HG03520 (cell line): ENCODE measurements around the gene HYDIN.
"Not testable (repeated sequence)": the region's sequence is repeated elsewhere in the genome, so short reads cannot be mapped to it uniquely, and the experiment has no call there.

Experiments
- ATAC-seq: cut with Tn5 transposase; IDR thresholded peaks from one replicate; pipeline ENCODE4 v1.9.1; 2021; ENCODE audit warnings: mild to moderate bottlenecking, moderate library complexity; ENCODE audit not compliant: unreplicated experiment

Gene HYDIN

DNA sequence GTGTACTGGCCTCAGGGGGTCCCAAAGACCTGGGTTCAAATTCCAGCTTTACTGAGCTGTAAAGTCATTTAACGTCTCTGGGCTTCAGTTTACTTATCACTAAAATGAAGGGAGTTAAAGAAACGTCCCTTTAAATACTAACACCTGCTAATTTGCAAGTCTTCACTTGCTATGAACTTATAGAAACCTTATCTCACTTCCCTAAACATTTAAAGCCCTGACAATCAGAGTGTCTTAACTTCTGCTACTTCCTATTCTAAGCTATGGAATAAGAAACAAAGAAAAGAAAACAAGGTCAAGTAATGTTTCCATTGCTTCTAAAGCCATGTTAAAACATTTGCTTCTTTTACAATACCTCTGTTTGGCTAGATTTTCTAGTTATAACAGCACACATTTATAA lies 87.3 kb downstream of the HYDIN start:
- not testable (repeated sequence) for ATAC-seq

DNA sequence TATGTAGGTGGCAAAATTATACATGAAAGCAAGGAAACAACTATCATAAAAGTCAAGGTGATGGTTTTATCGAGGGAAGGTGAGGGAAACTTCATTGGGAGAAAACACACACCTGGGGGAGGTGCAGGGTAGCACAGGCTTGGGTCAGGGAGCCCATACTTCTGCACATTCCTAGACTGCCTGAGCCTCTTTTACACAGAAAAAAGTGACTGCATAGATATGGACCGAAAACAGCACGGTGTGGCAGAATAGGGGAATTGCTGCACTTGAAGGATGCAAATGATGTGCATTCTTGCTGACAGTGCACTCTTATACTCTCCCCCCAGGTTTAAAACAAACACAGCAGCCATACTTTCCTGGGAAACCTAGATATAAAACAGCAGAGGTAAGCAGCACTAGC lies 120.0 kb downstream of the HYDIN start:
- not testable (repeated sequence) for ATAC-seq

DNA sequence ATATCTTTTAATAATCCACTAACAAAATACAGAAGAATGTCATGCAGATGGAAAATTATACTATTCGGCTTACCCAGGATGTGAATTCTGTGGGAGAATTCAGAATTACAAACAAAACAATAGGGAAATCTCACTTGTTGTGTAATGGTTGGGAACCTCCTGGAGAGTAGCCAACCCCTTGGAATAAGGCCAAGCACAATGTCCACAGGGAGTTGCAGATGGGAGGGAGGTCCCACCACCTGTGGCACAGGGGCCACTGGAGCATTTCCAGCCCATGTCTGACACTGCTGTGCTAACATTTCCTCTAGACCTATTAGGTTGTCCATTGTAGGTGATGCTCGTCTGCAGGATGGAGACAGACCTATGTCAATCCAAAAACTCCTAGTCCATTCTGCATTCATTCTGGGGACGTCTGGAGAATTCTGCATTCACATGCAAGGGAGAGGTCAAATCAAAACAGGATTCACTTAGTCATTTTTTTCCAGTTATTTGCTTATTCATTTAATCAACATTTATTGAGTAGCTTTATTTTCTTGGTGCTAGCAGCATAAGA lies 120.8 kb downstream of the HYDIN start:
- not testable (repeated sequence) for ATAC-seq

DNA sequence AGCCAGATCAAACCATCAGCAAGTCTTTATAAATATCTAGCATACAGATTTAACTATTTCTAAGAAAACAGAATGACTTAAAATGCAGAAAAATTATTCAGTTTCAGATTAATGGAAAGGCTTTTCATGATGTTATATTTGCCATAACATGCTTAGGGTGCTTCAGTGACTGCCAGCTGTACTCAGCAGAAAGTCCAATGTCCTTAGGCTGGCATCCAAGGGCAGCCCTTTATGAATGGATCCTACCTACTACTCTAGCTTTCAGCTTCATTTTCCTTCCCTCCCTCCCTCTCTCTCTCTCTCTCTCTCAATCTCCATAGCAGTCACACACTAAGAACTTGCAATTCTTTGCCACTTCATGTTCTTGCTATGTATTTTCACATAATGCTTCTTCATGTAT lies 124.6 kb downstream of the HYDIN start:
- not testable (repeated sequence) for ATAC-seq

DNA sequence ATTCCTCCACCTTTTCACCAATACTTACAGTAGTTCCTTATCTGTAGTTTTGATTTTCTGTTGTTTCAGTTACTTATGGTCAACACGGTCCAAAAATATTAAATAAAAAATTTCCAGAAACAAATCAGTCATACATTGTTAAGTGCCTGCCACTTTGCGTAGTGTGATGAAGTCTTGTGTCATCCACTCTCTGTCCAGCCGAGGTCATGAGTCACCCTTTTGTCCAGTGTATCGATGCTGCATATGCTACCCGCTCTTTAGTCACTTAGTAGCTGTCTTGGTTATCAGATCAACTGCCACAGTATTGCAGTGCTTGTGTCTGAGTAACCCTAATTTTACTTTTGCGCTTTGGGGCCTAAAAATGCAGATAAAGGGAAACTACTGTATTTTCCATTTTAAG lies 146.9 kb downstream of the HYDIN start:
- not testable (repeated sequence) for ATAC-seq

DNA sequence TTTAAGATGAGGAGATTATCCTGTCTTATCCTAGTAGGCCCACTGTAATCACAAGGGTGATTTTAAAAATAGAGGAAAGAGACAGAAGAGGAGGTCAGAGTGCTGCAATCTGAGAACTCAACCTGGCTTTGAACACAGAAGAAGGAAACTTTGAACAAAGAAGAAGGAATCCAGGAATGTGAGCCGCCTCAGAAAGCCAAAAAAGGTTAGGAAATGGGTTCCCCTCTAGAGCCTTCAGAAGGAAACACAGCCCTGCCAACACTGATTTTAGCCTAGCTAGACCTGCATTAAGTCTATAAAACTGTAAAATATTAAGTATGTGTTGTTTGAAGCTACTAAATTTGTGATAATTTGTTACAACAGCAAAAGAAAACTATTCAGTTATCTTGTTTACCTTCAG lies 149.7 kb downstream of the HYDIN start:
- not testable (repeated sequence) for ATAC-seq

DNA sequence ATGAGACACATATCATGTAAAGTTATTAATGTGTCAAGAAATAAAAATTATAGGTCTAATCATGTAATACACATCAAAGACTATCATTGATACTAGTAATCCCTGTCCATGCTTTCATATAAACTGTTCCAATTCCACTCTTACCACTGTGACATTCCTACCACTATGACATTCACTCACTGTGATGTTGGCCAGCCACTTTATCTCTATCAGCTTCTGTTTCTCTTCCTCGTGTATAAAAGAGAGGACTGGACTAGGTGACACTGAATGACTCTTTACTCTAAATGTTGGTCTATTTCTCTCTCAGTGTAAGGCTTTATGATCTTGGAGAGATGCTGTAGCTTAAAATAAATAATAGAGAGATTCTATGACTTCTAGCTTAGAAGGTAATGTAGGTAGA lies 150.3 kb downstream of the HYDIN start:
- ATAC-seq: not testable (repeated sequence)

DNA sequence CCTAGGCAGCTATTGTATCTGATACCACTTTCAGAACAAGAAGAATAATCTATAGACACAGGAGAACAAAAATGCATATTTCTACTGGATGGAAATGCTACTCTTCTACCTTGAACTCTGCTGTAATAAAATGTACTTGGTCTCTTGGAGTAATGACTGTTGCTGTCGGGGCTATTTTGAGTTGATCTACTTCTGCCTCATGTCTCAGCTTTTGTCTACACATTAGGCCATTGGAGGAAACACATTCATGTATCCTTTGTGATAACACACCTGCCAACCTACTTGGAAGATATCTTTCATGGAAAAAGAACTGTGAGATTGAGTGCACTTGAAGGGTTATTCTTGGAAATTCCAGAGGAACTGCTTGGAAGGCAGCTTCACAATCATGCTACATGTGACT lies 159.9 kb downstream of the HYDIN start:
- not testable (repeated sequence) for ATAC-seq

DNA sequence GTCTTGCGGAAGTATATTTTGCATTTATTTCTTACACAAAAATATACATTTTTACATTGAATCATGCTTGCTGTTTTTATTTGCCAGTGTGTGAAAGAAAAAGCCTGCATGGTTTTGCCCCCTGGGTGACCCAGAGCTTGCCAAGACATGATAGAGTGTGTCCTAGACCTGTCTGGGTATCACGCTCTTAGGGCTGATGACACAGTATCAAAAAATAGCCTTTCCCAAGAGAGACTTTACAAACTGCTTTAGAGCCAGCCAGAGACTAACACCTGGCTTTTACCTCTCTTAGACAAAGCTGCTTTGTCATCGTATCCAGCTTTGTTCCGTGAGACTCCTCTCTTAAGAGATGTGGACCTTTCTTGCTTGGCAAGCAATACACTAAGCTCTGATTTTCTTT lies 160.7 kb downstream of the HYDIN start:
- ATAC-seq: not testable (repeated sequence)

DNA sequence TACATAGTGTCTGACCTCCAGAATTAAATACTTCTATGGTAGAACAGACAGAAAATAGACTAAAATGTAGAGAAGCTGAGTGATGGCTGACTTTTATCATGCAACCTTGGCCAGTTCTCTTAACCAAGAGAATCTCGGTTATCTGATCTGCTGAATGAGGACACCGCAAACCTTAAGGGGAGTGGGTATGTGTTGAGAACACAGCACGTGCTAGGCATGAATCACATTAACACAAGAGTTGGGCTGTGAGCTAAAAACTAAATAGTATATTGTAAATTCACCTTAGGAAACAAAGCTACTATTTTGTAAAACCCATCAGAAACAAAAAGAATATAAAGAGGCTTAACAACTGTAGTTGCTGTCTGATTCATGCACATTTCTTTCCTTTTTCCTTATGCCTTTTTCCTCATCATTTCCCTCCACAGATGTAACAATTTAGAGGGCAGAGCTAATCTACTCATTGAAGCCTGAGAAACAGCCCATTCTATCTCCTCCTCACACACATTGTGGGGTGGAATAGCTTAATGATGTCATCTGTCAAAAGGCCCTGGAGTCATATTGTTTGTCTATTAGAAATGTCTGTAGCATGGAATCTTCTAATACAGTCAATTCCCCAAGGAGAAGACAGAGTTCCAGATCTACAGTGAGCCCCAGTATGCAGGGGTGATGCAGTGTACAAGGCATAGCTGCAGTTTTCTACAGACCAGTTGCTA lies 176.5 kb downstream of the HYDIN start:
- not testable (repeated sequence) for ATAC-seq

DNA sequence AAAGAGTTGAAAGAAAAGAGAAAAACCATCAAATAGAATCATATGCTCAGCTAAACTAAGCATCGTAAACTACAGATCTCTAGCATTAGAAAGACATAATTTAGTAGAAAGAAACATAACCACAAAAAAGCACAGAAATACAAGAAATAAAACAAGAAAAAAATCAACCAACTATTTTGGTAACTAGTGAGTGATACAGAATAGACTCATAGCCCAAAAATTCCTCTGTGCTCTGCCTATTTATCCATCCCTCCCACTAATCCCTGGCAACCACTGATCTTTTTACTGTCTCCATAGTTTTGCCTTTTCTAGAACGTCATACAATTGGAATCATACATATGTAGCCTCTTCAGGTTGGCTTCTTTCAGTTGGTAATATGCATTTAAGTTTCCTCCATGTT lies 180.2 kb downstream of the HYDIN start:
- ATAC-seq: not testable (repeated sequence)

DNA sequence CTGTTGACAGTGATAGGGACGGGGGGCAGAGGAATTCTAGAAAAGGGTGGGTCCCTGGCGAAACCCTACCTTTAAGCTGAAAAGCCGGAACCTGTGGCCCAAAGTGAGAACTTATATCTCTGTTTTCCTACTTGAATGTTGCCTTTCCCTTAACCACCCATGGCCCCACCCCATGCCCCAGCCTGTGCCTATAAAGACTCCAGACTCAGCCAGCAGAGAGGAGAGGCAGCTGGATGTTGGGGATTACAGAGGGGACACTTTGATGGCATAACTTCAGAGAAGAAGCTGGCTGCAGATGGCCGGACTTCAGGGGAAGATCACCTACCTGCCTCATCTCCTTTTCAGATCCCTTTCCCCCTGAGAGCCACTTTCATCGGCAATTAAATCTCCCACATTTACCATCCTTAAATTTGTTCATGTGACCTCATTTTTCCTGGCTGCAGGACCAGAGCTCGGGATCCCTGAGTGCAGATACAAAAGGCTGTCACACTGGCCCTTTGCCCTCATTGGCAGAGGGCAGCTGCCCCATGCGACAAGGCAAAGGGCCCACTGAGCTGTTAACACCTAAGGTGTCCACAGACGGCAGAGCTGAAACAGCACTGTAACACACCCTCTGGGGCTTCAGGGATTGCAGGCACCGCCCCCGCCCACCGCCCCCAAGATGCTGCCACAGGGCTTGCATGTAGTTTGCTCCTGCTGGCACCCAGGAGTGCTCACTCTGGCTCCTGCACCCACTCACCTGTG lies 191.0 kb downstream of the HYDIN start:
- not testable (repeated sequence) for ATAC-seq

DNA sequence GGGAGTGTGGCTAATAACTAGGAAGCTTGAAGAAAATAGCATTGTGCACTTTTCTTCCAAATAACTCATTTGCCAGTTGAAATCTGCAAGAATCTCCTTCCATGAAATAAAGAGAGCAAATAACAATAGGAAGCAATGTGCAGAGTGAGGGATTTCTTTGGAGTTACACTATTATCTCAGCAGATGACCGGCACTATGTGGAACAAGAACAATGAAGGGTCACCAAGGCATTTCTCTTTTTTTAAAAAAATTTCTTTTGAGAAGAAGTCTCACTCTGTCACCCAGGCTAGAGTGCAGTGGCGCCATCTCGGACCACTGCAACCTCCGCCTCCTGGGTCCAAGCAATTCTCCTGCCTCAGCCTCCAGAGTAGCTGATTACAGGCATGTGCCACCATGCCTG lies 192.1 kb downstream of the HYDIN start:
- not testable (repeated sequence) for ATAC-seq

DNA sequence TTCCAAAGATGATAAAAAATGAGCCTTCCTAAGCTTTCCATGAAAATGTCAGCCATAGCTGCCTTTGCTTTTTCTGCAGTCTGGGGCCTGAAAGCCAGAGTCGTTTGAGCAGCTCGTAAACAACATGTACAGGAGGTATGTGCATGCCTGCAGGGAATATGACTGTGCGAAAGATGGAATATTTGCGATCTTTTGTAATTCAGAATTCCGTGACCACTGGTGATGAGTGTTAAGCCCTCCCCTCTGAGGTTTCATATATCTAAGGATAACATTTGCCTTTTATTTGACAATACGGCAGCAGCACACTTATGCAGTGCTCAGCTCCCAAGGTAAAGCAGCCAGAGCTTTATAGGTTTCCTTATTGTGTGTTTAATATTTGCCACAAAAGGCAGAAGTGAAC lies 192.5 kb downstream of the HYDIN start:
- not testable (repeated sequence) for ATAC-seq

DNA sequence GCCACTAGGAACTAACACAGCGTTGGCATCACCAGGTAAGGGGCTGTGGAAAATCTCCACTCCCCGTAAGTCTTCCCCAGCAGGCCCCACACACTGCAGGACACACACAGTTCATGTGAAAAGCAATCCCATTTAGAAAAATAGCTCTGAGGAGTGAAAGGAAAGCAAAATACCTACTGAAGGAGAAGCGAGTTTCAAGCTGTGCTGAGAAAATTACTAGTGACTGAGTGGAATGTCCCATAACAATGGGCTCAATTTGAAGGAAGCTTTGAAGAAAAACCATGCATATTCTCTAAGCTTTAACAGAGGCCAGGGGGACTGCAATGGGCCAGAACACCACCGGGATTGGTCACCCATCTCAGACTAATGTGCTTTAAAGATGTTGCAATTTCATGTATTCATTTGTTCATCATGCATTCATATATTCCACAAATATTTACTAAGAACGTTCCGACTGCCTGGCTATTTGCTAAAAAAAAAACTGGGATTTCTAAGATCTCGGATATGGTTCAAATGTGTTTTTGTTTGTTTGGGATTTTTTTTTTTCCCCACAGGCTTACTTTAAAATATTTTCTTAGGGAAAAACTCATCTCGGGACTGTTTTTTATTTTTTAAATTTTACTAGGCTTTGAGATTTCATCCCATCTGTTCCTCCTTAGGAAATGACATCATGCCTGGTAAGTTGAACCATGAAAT lies 202.3 kb downstream of the HYDIN start:
- ATAC-seq: not testable (repeated sequence)

DNA sequence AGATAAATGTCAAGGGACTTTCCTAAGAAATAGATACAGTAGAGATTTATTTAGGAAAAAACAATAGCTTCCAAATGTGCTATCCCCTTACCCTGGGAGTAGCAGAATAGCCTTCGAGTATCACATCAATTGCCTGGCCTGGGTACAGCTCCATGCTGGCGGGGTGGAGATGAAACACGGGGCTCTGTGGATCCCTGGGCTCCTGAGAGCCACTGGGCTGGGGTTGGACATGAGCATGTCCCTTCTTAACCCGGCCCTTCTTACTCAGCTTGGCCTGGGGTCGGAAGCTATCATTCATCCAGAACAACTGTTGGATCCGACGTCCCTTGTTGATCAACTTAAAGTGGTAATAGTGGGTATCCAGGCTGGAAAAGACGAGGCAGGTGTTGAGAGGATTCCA lies 203.0 kb downstream of the HYDIN start:
- ATAC-seq: not testable (repeated sequence)

DNA sequence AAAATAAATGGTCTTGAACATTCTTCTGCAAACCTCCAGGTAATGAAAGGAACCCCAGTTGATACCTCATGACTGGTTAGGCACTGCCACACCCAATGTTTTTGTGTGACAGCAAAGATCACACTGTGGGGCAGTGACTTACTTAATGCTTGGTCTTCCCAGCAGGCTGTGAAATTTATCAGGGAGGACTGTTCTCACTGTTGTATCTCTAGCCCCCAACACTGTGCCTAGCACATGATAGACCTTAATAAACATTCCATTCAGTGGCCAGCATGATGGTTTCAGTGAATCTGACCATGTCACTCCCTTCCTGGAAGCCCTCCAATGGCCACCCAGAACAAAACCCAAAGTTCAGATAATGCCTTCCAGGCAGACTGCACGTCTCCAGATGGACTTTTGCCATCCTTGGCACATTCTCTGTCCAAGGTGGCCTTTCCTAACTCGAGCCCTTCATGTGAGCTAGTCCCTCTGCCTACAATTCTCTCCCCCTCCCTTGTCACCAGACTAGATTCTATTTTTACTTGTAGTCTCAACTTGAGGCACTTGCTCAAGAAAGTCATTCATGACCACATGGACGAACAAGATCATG lies 206.6 kb downstream of the HYDIN start:
- ATAC-seq: not testable (repeated sequence)

DNA sequence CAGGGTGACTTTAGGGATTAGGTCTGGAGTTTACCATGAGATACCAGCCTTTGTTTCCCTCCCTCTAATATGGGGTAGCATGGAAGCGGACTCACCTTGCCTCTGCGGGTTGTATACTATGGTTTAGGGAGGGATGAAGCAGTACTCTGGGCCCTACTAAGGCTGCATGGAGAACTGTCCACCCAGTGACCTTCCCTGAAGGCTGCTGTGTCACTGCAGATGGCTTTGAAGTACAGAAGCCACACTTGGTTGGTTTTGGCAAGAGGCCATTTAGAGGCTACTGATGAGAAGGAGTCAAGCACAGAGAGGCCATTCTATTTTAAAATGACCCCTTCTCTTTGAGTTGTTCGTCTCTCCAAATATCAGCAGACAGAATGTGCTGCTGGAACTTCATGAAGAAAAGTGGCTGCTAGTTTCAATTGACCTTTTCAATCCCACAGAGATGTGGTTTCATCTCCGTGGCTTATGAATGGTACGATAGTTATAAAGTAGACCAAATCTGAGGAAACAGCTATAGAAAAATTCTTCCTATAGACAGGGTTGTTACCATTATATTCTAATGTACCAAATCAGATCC lies 208.5 kb downstream of the HYDIN start:
- not testable (repeated sequence) for ATAC-seq

DNA sequence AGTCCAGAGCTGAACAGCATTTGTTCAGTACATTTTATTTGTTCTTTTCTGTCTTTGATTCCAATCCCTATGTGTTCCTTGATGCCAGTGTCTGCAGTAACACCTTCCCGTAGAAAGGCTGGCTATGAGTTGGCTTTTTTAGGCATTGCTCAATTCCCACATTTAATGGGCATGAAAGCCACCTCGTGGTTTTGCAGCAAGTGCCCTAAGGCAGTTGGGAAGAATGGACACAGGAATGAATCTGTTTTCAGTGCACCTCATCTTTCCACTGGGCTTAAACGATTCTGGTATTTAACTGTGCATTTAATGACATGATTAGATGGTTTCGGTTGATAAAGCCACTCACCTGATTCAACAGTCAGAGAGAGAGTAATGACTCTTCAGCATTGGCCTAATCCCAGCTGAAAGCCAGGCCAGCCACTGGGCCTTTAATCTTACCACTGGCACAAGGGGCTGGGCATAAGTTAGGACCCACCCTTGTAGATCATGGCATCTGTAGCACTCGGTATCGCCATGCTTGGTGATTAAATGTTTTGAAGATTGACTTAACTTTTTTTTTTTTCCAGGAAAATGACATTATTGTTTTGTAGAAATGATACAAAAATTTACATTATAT lies 211.3 kb downstream of the HYDIN start:
- not testable (repeated sequence) for ATAC-seq

DNA sequence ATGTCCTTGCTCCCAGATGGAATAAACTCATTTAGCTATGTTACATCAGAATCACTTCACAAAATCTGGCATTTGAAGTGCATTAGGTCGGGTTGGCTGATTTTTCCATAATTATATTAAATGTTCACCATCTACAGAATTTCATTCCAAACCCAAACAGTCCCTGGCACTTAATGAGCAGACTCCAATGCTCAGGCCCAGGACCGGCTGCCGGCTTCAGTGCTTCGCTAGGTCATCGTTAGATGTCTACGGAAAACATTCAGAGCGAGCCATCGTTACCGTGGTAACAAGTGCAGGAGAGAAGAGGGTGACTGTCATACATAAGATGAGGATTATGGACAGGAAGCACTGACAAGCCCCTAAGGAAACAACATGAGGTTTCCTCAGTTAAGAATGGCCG lies 215.1 kb downstream of the HYDIN start:
- not testable (repeated sequence) for ATAC-seq
